ENCODE results near the gene BCAM.

DNA sequence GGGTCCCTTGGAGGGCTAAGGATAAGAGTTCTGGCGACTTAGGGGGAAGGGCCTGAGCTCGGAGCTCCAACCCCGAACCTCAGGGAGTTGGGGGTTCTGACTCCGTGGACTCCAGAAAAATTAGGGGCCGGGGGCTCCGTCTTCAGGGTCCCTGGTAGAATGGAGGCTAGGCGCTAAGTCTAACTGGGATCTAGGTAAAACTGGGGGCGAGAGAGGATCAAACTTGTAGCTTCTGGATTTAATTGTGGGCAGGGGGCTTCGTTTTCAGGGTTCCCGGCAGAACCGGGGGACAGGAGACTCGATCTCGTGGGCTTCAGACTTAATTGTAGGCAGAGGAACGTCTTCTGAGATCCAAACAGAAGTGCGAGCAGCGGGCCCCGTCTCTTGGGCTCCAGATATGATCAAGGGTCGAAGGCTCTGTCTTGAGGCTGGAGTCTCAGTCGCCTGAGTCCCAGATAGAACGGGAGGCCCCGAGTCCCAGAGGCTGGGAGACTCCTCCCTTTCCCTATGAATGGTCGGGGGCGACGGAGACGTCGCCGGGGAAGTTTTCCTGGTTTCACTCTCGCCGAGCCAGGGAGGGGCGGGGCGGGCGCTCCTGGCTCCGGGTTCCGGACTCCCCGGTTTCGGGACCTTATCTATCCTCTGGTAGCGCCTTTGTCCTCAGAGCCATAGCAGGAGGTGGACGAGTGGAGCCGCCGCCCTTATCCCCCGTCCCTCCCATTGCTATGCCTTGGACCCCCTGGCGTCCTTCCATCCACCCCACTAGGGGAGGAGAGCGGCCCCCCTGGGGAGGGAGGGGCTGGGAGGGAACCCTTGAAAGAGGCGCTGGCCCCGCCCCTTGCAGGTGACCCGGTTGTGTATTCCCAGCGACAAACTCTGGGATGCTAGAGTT lies 38.5 kb downstream of the BCAM start:
- TF ChIP-seq, protein P1, sequence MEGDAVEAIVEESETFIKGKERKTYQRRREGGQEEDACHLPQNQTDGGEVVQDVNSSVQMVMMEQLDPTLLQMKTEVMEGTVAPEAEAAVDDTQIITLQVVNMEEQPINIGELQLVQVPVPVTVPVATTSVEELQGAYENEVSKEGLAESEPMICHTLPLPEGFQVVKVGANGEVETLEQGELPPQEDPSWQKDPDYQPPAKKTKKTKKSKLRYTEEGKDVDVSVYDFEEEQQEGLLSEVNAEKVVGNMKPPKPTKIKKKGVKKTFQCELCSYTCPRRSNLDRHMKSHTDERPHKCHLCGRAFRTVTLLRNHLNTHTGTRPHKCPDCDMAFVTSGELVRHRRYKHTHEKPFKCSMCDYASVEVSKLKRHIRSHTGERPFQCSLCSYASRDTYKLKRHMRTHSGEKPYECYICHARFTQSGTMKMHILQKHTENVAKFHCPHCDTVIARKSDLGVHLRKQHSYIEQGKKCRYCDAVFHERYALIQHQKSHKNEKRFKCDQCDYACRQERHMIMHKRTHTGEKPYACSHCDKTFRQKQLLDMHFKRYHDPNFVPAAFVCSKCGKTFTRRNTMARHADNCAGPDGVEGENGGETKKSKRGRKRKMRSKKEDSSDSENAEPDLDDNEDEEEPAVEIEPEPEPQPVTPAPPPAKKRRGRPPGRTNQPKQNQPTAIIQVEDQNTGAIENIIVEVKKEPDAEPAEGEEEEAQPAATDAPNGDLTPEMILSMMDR (conservative IDR thresholded peaks at IDR 0.05; ENCODE audit: low read depth, low read length): no peak
- no peak for TF ChIP-seq EZH2 (IDR thresholded peaks at IDR 0.05; ENCODE audit: low read length, unreplicated experiment)
- no peak for TF ChIP-seq EZH2phosphoT487 (IDR thresholded peaks at IDR 0.05; ENCODE audit: borderline replicate concordance, low read length)
